GM10266 (cell line): ENCODE results near the gene SYNE1.

ENCODE experiments used
- DNase-seq: peaks from one replicate; pipeline ENCODE4 v3.0.0; 2012; ENCODE audit errors: extremely low spot score
- TF ChIP-seq, protein P1 (sequence below): IDR thresholded peaks from 2 replicates; pipeline ENCODE4 v1.5.1; 2012; ENCODE audit warnings: mild to moderate bottlenecking, low read depth; ENCODE audit not compliant: control insufficient read depth, insufficient read depth; ENCODE audit errors: missing control alignments

SYNE1 gene

GRCh38 chr6:152484806-152485205 lies 152.4 kb downstream of the SYNE1 start:
- DNase-seq: no peak
- TF ChIP-seq, protein P1, sequence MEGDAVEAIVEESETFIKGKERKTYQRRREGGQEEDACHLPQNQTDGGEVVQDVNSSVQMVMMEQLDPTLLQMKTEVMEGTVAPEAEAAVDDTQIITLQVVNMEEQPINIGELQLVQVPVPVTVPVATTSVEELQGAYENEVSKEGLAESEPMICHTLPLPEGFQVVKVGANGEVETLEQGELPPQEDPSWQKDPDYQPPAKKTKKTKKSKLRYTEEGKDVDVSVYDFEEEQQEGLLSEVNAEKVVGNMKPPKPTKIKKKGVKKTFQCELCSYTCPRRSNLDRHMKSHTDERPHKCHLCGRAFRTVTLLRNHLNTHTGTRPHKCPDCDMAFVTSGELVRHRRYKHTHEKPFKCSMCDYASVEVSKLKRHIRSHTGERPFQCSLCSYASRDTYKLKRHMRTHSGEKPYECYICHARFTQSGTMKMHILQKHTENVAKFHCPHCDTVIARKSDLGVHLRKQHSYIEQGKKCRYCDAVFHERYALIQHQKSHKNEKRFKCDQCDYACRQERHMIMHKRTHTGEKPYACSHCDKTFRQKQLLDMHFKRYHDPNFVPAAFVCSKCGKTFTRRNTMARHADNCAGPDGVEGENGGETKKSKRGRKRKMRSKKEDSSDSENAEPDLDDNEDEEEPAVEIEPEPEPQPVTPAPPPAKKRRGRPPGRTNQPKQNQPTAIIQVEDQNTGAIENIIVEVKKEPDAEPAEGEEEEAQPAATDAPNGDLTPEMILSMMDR: no peak

- no peak for DNase-seq
- TF ChIP-seq, protein P1: no peak
Measured at GRCh38 chr6:152482289-152482688, 154.9 kb downstream of the SYNE1 start.

- DNase-seq: no peak
- TF ChIP-seq, protein P1: no peak
Measured at GRCh38 chr6:152478377-152479010, 158.7 kb downstream of the SYNE1 start.

- TF ChIP-seq, protein P1: no peak
- no peak for DNase-seq
Measured at GRCh38 chr6:152474354-152474753, 162.8 kb downstream of the SYNE1 start.

DNA sequence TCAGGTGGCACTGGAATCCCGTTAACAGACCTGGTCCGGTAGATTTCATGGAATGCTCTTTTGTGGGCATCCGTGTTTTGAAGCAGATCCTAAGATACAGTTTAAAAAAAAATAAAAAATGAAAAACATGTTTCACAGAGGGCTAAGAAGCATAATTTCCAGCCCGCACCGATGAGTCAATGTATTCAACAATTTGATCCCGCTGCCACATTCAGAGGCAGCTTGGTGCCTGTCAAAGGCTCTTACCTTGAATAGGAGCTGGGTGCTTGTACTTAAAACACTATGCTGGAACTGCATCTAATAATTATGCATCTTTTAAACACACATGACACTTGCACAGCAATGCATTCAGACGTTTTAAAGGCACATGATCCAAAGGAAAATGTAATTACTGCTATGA lies 164.8 kb downstream of the SYNE1 start:
- TF ChIP-seq, protein P1: no peak
- DNase-seq: no peak

GRCh38 chr6:152471456-152472265 lies 165.5 kb downstream of the SYNE1 start:
- no peak for DNase-seq

DNA sequence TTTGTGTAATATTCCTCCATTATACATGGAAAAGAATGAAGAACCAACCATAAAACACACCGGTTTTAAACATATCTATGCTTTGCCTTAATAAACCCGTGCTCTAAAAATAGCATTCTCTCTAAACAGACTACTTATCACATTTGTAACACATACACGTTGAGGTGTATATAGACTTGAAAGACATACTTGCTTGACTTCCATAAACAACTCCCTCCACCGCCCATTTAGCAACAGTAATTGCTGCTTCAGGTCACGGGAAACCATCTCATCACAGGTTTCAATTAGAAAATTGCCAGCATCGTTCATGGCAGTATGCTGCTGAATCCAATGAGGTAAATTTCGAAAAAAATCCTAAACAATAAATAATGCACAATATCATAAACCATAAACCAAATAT lies 174.0 kb downstream of the SYNE1 start:
- TF ChIP-seq, protein P1: no peak

More at GRCh38 chr6:152471456-152472265, 165.5 kb downstream of the SYNE1 start:
- TF ChIP-seq, protein P1: no peak

More for the DNA sequence above, 174.0 kb downstream of the SYNE1 start:
- no peak for DNase-seq
